Vagina (tissue), 2 donors: ENCODE results near the gene ZFP57. TPM values are rescaled to one million over a fixed set of nuclear protein-coding genes. Genes with fewer than 3 reads are reported as not detected.

Experiments used
- DNase-seq, 2 donors: peaks; one replicate each; pipeline ENCODE4 v3.0.0-alpha.2; 2017; ENCODE audit errors: extremely low spot score in 2 of 2
- H3K27ac ChIP-seq: fragments of 200-600 bp; sonication (generic); one replicate; pipeline ENCODE4 v1.5.1; 2019
- H3K27me3 ChIP-seq: fragments of 200-600 bp; sonication (generic); one replicate; pipeline ENCODE4 v1.5.1; 2019
- H3K36me3 ChIP-seq, 2 donors: fragments of 200-600 bp; sonication (generic); one replicate each; pipeline ENCODE4 v1.5.1; 2017 to 2019
- H3K4me1 ChIP-seq: fragments of 200-600 bp; sonication (generic); one replicate; pipeline ENCODE4 v1.5.1; 2019
- H3K4me3 ChIP-seq, 2 donors: fragments of 200-600 bp; sonication (generic); 1 replicate in 1 of 2; 2 replicates in 1 of 2; pipeline ENCODE4 v1.5.1; 2016 to 2019
- H3K9me3 ChIP-seq: fragments of 200-600 bp; sonication (generic); one replicate; pipeline ENCODE4 v1.5.1; 2019
- POLR2A ChIP-seq, 2 donors: fragments of 450-650 bp; IDR thresholded peaks; one replicate each; pipeline ENCODE4 v1.6.1; 2017; ENCODE audit warnings: antibody characterized with exemption in 2 of 2, mild to moderate bottlenecking in 2 of 2, moderate library complexity in 2 of 2
- POLR2AphosphoS5 ChIP-seq, 2 donors: sonication (generic); formaldehyde crosslinking; IDR thresholded peaks; one replicate each; pipeline ENCODE4 v1.9.0; 2017; ENCODE audit warnings: antibody characterized with exemption in 2 of 2, mild to moderate bottlenecking in 2 of 2, low read depth in 1 of 2; ENCODE audit not compliant: insufficient read depth in 1 of 2
- intact Hi-C: fragments of 100-400 bp; cut with DNase I; formaldehyde crosslinking; loops from one replicate; pipeline ENCODE4 v1.15.1; 2023
- total RNA-seq: library from RNA; depleted of rRNA; stranded (reverse); fragments of >200 nt; gene quantifications from one replicate; pipeline ENCODE4 v1.2.3, GENCODE V29; 2016
- TF ChIP-seq, protein P1 (sequence below), 3 experiments: fragments of 450-650 bp in 2 of 3; fragments of 200-600 bp in 1 of 3; sonication (generic) in 1 of 3; IDR thresholded peaks; one replicate each; pipeline ENCODE4 v1.5.1; 2017 to 2019; ENCODE audit warnings: antibody characterized with exemption in 3 of 3, mild to moderate bottlenecking in 2 of 3, moderate library complexity in 2 of 3

Gene ZFP57
- total RNA-seq, 1 donor from 2014 or later, result 3.7 TPM

DNA sequence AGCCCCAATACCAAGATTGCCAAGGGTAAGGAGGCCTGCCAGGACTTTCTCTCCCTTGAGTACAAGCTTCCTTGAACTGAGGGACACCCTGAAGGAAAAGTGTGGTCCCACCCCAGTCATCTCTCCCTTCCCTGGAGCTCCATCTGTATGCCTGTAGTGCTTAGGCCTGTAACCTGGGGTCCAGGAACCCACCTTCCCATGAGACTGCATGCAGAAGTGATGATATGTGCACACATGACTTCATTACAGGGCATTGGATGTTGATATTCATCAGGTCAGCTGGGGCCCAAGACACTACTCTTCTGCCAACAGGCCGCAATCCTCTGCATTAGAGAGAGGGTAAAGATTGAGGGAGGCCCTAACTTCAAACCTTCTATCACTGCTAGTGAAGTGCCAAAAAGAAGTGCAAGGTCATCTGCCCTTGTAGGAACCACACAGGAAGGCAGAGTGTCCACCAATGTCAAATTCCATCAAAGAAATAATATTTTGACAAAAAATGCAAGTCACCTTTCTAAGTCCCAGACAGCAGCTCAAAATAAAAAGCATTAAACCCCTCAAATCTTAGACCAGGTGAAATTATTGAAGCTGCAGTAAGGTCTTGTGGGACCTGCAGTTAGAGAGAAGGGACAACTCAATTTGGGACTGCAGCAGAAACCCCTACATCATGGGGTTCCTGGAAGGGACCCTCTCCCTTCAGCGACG is 47.4 kb upstream of the ZFP57 start:
- Histone ChIP-seq H3K27ac (no peak overlapping the region), H3K9me3 (no peaks in the 10 kb centered on the region), H3K36me3 (peaks cover 0 to 17% of the 10 kb centered on the region in 2 donors), H3K4me3 (no peak overlapping the region), H3K27me3 (no peaks in the 10 kb centered on the region), H3K4me1 (peaks cover 20% of the 10 kb centered on the region)
- DNase-seq, result no peak
- intact Hi-C loops, result no loop called here
- TF ChIP-seq POLR2A (IDR thresholded peaks at IDR 0.05) (no peak), POLR2AphosphoS5 (IDR thresholded peaks at IDR 0.05; ENCODE audit: insufficient read depth in 1 of 2, low read depth in 1 of 2) (no peak)
- TF ChIP-seq, protein P1, sequence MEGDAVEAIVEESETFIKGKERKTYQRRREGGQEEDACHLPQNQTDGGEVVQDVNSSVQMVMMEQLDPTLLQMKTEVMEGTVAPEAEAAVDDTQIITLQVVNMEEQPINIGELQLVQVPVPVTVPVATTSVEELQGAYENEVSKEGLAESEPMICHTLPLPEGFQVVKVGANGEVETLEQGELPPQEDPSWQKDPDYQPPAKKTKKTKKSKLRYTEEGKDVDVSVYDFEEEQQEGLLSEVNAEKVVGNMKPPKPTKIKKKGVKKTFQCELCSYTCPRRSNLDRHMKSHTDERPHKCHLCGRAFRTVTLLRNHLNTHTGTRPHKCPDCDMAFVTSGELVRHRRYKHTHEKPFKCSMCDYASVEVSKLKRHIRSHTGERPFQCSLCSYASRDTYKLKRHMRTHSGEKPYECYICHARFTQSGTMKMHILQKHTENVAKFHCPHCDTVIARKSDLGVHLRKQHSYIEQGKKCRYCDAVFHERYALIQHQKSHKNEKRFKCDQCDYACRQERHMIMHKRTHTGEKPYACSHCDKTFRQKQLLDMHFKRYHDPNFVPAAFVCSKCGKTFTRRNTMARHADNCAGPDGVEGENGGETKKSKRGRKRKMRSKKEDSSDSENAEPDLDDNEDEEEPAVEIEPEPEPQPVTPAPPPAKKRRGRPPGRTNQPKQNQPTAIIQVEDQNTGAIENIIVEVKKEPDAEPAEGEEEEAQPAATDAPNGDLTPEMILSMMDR (IDR thresholded peaks at IDR 0.05), result no peak

GRCh38 chr6:29727637-29728036 is 46.7 kb upstream of the ZFP57 start:
- Histone ChIP-seq H3K9me3 (no peaks in the 10 kb centered on the region), H3K27ac (no peak overlapping the region), H3K27me3 (no peaks in the 10 kb centered on the region), H3K36me3 (peaks cover 0 to 17% of the 10 kb centered on the region in 2 donors), H3K4me1 (peaks cover 20% of the 10 kb centered on the region), H3K4me3 (no peak overlapping the region)
- intact Hi-C loops, result no loop called here
- TF ChIP-seq POLR2AphosphoS5 (IDR thresholded peaks at IDR 0.05; ENCODE audit: insufficient read depth in 1 of 2, low read depth in 1 of 2), result no peak
- no peak for TF ChIP-seq POLR2A (IDR thresholded peaks at IDR 0.05)
- TF ChIP-seq, protein P1 (IDR thresholded peaks at IDR 0.05), result no peak
- DNase-seq, result no peak

- Histone ChIP-seq H3K4me1 (peaks cover 20% of the 10 kb centered on the region), H3K4me3 (no peak overlapping the region), H3K27me3 (no peaks in the 10 kb centered on the region), H3K36me3 (peaks cover 0 to 17% of the 10 kb centered on the region in 2 donors), H3K27ac (no peak overlapping the region), H3K9me3 (no peaks in the 10 kb centered on the region)
- TF ChIP-seq, protein P1 (IDR thresholded peaks at IDR 0.05), result no peak
- TF ChIP-seq POLR2A (IDR thresholded peaks at IDR 0.05) (no peak), POLR2AphosphoS5 (IDR thresholded peaks at IDR 0.05; ENCODE audit: insufficient read depth in 1 of 2, low read depth in 1 of 2) (no peak)
- no peak for DNase-seq
- intact Hi-C loops, result no loop called here
Observed at GRCh38 chr6:29726571-29727194, 45.7 kb upstream of the ZFP57 start.

GRCh38 chr6:29726001-29726400 is 45.0 kb upstream of the ZFP57 start:
- DNase-seq, result no peak
- H3K9me3 ChIP-seq, result no peaks in the 10 kb centered on the region
- H3K36me3 ChIP-seq, result peaks cover 0 to 17% of the 10 kb centered on the region in 2 donors
- peaks cover 20% of the 10 kb centered on the region for H3K4me1 ChIP-seq
- intact Hi-C loops, result no loop called here
- H3K27ac ChIP-seq, result no peak overlapping the region
- no peak overlapping the region for H3K4me3 ChIP-seq
- TF ChIP-seq POLR2A (IDR thresholded peaks at IDR 0.05), result no peak
- no peak for TF ChIP-seq POLR2AphosphoS5 (IDR thresholded peaks at IDR 0.05; ENCODE audit: insufficient read depth in 1 of 2, low read depth in 1 of 2)
- TF ChIP-seq, protein P1 (IDR thresholded peaks at IDR 0.05), result no peak
- no peaks in the 10 kb centered on the region for H3K27me3 ChIP-seq
